ENCODE measurements around the gene CNOT8. TPM values are rescaled to one million over a fixed set of nuclear protein-coding genes. Genes with fewer than 3 reads are reported as not detected.

CNOT8 gene
- polyA plus RNA-seq (2011; rRNA removed) (49.8 and 52.7 TPM in 2 replicates), polyA plus RNA-seq (2017; fragmentation: RNase III; extraction: RNeasy Plus Mini Kit Qiagen cat#74134 plus additional on column Dnase treatment) (35.7 to 41.2 TPM (median 40.6 TPM) in 3 replicates), polyA minus RNA-seq (2011; rRNA and poly(A)+ RNA removed) (24.7 and 27.5 TPM in 2 replicates)
- 26.9 and 29.5 TPM in 2 replicates for polyA plus RNA-seq (2012; cell fraction: cytosol; rRNA removed)
- polyA plus RNA-seq (2012; cell fraction: nucleus; rRNA removed): 19.7 and 28.3 TPM in 2 replicates

DNA sequence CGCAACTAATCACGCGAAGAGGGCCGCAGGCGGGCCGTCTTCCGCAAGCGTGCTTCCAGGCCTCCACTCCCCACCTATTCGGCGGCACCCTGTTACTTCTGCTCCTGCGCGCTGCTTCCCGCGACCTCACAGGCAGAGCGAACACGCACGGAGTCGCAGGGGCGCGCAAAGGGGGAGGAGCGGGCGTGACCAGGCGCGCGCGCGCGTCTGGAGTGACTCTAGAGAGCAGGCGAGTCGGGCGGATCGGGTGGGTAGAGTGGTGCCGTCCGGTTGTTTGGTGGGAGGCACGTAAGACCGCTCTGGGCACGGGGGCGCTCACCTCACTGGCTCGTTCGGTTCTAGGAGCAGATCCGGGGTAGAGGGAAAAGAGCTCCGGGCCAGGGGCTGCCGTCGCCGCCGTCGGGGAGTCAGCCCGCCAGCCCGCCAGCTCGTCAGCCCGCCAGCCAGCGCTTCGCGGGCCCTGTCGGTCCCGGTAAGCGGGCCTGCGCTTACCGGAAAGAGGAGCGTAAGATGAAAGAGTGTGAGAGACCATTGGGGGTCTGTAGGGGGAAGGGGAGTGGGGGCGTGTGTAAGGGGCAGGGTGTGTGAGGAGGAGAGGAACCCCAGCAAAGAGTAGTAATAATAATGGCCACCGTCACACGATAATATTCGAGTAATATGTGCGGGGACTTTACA is at the start of gene CNOT8:
Gene CNOT8, plus strand, starts transcription at position 331 of the 675 bp plus-strand sequence. CDS start 4,652 bp downstream, outside the sequence.
- peaks cover 30% of the 10 kb centered on the region; the same call in 2 of the 3 replicates for H3K4me1 ChIP-seq
- WGBS (ENCODE audit: missing lambda C conversion rate): under 1% methylated on average over 55 of the region's 65 CpGs
- CTCF ChIA-PET: interaction anchor here (1.5 kb wide), 1 partner anchor 208 kb away, joined by 3 read pairs; no protein-coding TSS in a partner anchor
- TF ChIP-seq FOSL2 (IDR thresholded peaks at IDR 0.05) (no peak), FOSL2 (CRISPR knock-in tag; IDR thresholded peaks at IDR 0.05) (peak; percentile 26; the same call in 1 of the 2 replicates), POLR2AphosphoS2 (conservative IDR thresholded peaks at IDR 0.05; ENCODE audit: low read length) (no peak), FOXS1 (CRISPR knock-in tag; IDR thresholded peaks at IDR 0.05) (0 out of 2 replicates have a peak, but pooled peaks have one; percentile 6), MYC (IDR thresholded peaks at IDR 0.05; ENCODE audit: borderline replicate concordance, low read length) (peak; percentile 72), CBX8 (IDR thresholded peaks at IDR 0.05) (no peak), NFE2L2 (conservative IDR thresholded peaks at IDR 0.05; ENCODE audit: low read length) (no peak), CEBPB (IDR thresholded peaks at IDR 0.05) (no peak), POLR2A (IDR thresholded peaks at IDR 0.05; ENCODE audit: low read length) (peak; percentile 85), TFCP2L1 (CRISPR knock-in tag; IDR thresholded peaks at IDR 0.05) (peak; percentile 55; the same call in 1 of the 2 replicates), JUN (IDR thresholded peaks at IDR 0.05) (peak; percentile 78 to 86), PHF8 (IDR thresholded peaks at IDR 0.05; ENCODE audit: borderline replicate concordance, low read depth) (peak; percentile 48), ZC3H11A (IDR thresholded peaks at IDR 0.05) (no peak), GATA3 (IDR thresholded peaks at IDR 0.05; ENCODE audit: borderline replicate concordance) (peak; percentile 25), FOSB (CRISPR knock-in tag; IDR thresholded peaks at IDR 0.05) (no peak)
- TF ChIP-seq, protein P1, sequence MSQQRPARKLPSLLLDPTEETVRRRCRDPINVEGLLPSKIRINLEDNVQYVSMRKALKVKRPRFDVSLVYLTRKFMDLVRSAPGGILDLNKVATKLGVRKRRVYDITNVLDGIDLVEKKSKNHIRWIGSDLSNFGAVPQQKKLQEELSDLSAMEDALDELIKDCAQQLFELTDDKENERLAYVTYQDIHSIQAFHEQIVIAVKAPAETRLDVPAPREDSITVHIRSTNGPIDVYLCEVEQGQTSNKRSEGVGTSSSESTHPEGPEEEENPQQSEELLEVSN (IDR thresholded peaks at IDR 0.05; ENCODE audit: borderline replicate concordance, low read depth): 0 out of 2 replicates have a peak, but pooled peaks have one; percentile 43
- TF ChIP-seq, protein P2, sequence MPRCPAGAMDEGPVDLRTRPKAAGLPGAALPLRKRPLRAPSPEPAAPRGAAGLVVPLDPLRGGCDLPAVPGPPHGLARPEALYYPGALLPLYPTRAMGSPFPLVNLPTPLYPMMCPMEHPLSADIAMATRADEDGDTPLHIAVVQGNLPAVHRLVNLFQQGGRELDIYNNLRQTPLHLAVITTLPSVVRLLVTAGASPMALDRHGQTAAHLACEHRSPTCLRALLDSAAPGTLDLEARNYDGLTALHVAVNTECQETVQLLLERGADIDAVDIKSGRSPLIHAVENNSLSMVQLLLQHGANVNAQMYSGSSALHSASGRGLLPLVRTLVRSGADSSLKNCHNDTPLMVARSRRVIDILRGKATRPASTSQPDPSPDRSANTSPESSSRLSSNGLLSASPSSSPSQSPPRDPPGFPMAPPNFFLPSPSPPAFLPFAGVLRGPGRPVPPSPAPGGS (IDR thresholded peaks at IDR 0.05): peak; percentile 65; the same call in 2 of the 3 replicates
- TF ChIP-seq, protein P3, sequence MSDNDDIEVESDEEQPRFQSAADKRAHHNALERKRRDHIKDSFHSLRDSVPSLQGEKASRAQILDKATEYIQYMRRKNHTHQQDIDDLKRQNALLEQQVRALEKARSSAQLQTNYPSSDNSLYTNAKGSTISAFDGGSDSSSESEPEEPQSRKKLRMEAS (IDR thresholded peaks at IDR 0.05): peak; percentile 84
- TF ChIP-seq, protein P4, sequence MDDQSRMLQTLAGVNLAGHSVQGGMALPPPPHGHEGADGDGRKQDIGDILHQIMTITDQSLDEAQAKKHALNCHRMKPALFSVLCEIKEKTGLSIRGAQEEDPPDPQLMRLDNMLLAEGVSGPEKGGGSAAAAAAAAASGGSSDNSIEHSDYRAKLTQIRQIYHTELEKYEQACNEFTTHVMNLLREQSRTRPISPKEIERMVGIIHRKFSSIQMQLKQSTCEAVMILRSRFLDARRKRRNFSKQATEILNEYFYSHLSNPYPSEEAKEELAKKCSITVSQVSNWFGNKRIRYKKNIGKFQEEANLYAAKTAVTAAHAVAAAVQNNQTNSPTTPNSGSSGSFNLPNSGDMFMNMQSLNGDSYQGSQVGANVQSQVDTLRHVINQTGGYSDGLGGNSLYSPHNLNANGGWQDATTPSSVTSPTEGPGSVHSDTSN (IDR thresholded peaks at IDR 0.05): peak; percentile 48
- peak within 1 kb of the TSS; percentile 96 for H3K4me2 ChIP-seq
- ATAC-seq (peak; percentile 79 to 91), DNase-seq (ENCODE audit: low read depth in 1 of 2, low spot score in 1 of 2) (peak; percentile 80 to 99), FAIRE-seq (no peak)
- peak within 1 kb of the TSS; percentile 87 to 98 for H3K27ac ChIP-seq
- H3K9me3 ChIP-seq: no peaks in the 10 kb centered on the region
- POLR2A ChIA-PET: interaction anchor here (0.6 to 2.4 kb wide), 13 partner anchors 10 to 176 kb away, joined by 3 to 14 read pairs (median 4); partner anchors contain the start of gene GEMIN5
- H3K4me3 ChIP-seq: peak within 1 kb of the TSS; percentile 76

DNA sequence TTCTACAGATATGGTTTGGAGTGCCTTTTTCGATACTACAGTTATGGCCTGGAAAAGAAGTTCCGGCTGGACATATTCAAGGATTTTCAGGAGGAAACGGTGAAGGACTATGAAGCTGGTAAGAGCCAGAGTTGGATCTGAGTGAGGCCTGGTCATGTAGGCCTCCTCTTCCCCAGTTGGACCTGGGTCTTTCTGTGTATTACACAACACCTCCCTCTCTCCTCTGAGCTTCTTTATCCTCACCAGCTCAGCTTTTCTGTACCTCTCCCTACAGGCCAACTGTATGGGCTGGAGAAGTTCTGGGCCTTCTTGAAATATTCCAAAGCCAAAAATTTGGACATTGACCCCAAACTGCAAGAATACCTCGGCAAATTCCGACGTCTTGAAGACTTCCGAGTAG is 47.2 kb upstream of the CNOT8 start:
- no peaks in the 10 kb centered on the region for H3K9me3 ChIP-seq
- ATAC-seq (peak in 1 of 2 experiments; percentile 40; a peak in 3 of 6 replicates), DNase-seq (ENCODE audit: low read depth in 1 of 2, low spot score in 1 of 2) (no peak), FAIRE-seq (no peak)
- no peak overlapping the region for H3K4me3 ChIP-seq
- CTCF ChIA-PET: interaction anchor here (0.8 to 1.5 kb wide), 10 partner anchors 9 to 161 kb away, joined by 3 to 5 read pairs (median 4); no protein-coding TSS in a partner anchor
- peaks cover 8% of the 10 kb centered on the region; the same call in 1 of the 3 replicates for H3K4me1 ChIP-seq
- TF ChIP-seq, protein P2 (IDR thresholded peaks at IDR 0.05): no peak
- TF ChIP-seq POLR2A (IDR thresholded peaks at IDR 0.05; ENCODE audit: low read length): no peak
- no peak for TF ChIP-seq KDM1A (IDR thresholded peaks at IDR 0.05; ENCODE audit: low read depth)
- TF ChIP-seq, protein P1 (IDR thresholded peaks at IDR 0.05; ENCODE audit: borderline replicate concordance, low read depth): no peak
- no peak for TF ChIP-seq CHD2 (IDR thresholded peaks at IDR 0.05; ENCODE audit: low read length, partially characterized antibody)
- peak; percentile 18 to 38; a peak in 3 of 4 replicates for TF ChIP-seq CEBPB (IDR thresholded peaks at IDR 0.05)
- TF ChIP-seq, protein P5, sequence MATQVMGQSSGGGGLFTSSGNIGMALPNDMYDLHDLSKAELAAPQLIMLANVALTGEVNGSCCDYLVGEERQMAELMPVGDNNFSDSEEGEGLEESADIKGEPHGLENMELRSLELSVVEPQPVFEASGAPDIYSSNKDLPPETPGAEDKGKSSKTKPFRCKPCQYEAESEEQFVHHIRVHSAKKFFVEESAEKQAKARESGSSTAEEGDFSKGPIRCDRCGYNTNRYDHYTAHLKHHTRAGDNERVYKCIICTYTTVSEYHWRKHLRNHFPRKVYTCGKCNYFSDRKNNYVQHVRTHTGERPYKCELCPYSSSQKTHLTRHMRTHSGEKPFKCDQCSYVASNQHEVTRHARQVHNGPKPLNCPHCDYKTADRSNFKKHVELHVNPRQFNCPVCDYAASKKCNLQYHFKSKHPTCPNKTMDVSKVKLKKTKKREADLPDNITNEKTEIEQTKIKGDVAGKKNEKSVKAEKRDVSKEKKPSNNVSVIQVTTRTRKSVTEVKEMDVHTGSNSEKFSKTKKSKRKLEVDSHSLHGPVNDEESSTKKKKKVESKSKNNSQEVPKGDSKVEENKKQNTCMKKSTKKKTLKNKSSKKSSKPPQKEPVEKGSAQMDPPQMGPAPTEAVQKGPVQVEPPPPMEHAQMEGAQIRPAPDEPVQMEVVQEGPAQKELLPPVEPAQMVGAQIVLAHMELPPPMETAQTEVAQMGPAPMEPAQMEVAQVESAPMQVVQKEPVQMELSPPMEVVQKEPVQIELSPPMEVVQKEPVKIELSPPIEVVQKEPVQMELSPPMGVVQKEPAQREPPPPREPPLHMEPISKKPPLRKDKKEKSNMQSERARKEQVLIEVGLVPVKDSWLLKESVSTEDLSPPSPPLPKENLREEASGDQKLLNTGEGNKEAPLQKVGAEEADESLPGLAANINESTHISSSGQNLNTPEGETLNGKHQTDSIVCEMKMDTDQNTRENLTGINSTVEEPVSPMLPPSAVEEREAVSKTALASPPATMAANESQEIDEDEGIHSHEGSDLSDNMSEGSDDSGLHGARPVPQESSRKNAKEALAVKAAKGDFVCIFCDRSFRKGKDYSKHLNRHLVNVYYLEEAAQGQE (IDR thresholded peaks at IDR 0.05): no peak
- no peak for TF ChIP-seq CHD4 (IDR thresholded peaks at IDR 0.05; ENCODE audit: borderline replicate concordance)
- TF ChIP-seq, protein P6, sequence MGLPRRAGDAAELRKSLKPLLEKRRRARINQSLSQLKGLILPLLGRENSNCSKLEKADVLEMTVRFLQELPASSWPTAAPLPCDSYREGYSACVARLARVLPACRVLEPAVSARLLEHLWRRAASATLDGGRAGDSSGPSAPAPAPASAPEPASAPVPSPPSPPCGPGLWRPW (IDR thresholded peaks at IDR 0.05): no peak
- POLR2A ChIA-PET: interaction anchor here (0.5 kb wide), 1 partner anchor 24 kb away, joined by 7 read pairs; no protein-coding TSS in a partner anchor
- H3K27ac ChIP-seq: no peak overlapping the region
- WGBS (ENCODE audit: missing lambda C conversion rate): 90% methylated on average over 7 of the region's 7 CpGs
- H3K4me2 ChIP-seq: no peak overlapping the region

Measured in A549 (cell line).